HG03108 (cell line): ENCODE results near the gene NIPAL3.

Experiments
- ATAC-seq: cut with Tn5 transposase; IDR thresholded peaks from one replicate; pipeline ENCODE4 v1.9.1; 2021; ENCODE audit warnings: moderate library complexity; ENCODE audit not compliant: unreplicated experiment

Gene NIPAL3

GRCh38 chr1:24415334-24415909 lies at the start of gene NIPAL3:
TSS of gene NIPAL3 (plus strand) at chr1:24415802. CDS start at chr1:24419548, 3,746 bp downstream.
- peak; percentile 96 for ATAC-seq

- ATAC-seq: no peak
Measured at GRCh38 chr1:24366707-24367106, 48.9 kb upstream of the NIPAL3 start.

DNA sequence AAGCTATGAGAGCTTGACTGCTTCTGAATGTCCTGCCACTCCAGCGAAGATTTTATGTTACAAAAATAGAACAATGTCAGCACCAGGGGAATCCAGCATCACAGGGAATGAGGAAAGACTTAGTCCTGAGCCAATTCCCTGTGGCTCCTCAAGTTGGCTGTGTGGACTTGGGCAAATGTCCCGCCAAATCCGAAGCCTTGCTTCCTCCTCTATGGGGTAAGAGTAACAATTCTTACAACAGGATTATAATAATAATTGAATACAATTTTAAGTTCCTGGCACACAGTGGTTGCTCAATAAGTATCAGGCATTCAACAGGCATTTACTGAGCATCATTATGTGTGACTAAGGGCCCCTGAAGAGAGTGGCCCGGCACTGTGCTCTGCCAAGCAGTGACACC lies 46.4 kb upstream of the NIPAL3 start:
- ATAC-seq: no peak

DNA sequence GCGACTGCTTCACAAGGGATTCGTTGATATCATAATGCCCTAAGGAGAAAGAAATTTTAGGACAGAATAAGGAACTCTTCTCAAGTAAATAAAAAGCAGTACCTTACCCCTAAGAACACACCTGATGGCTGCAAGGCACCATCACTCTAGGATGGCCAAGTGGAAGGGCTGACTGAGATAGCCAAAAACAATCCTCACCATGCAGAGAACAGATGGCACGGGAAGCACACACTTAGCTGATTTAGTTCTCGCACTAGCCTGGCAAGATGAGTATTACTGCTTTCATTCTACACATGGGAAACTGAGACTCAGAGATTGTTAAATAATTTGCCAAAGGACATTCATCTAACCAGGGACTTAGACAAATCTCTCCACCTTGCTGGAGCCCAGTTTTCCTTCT lies 45.8 kb upstream of the NIPAL3 start:
- no peak for ATAC-seq

DNA sequence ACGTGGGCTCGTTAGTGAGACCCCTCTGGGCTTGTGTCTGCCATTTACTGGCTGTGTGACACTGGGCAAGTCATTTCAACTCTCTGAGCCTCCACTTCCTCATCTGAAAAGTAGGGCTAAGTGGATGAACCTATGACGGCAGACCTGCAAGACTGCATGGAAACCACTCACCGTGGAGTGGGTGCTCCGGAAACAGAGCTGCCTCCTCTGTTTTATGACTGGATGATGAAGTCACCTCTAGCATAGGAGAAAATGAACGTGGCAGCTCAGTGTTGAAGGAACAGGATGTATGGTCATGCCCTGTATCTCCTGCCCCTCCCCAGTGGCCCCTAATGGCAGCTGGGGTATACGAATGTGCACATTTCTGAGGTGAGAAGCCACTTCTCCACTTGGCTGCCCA lies 42.6 kb upstream of the NIPAL3 start:
- no peak for ATAC-seq

- no peak for ATAC-seq
Measured at GRCh38 chr1:24373710-24374109, 41.9 kb upstream of the NIPAL3 start.

- ATAC-seq: no peak
Measured at GRCh38 chr1:24374891-24375786, 40.5 kb upstream of the NIPAL3 start.

GRCh38 chr1:24379733-24380315 lies 35.8 kb upstream of the NIPAL3 start:
- no peak for ATAC-seq

DNA sequence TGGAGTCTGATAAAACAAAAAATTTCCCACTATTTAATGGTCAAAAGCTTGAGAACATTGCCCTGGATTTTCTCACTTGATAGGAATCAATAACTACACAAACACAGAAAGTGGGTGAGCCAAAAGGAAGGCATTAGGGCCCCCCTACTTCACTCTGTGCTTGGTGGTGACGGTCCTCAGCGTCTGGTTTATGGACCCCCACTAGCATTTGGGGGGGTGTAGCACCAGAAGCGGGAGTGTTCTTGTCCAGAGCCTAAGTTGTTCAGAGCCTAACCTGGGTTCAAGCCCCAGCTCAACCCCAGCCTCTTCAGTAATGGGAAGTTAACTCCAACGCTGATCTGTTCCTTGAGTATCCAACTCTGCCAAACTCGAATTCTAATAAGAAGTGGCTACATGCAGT lies 35.1 kb upstream of the NIPAL3 start:
- ATAC-seq: no peak

GRCh38 chr1:24381256-24381655 lies 34.3 kb upstream of the NIPAL3 start:
- no peak for ATAC-seq

- no peak for ATAC-seq
Measured at GRCh38 chr1:24382165-24382577, 33.4 kb upstream of the NIPAL3 start.

DNA sequence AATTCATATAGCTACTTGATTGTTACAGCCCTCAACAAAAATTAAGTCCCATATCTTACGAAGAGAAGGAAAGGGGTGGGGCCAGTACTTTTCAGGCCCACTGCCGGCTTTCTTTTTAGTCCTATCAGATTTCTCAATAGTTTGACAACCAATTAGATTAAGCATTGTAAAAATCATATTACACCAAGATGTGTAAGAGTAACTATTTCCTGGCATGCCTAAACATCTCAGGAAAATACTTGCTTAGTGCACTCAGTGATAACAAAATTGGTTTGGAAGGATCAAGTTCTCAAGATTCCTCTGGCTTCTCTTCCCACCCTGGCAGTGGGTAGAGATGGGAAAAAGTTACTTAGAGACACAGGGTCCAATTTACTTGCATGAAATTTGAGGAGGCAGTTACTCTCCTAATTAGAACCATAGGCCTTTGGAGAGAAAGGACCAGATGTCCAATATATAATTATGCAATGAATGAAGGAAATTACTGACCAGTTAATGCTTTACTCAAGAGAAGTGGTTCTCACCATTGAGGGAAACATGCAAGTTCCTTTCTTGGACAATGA lies 32.1 kb upstream of the NIPAL3 start:
- ATAC-seq: no peak

DNA sequence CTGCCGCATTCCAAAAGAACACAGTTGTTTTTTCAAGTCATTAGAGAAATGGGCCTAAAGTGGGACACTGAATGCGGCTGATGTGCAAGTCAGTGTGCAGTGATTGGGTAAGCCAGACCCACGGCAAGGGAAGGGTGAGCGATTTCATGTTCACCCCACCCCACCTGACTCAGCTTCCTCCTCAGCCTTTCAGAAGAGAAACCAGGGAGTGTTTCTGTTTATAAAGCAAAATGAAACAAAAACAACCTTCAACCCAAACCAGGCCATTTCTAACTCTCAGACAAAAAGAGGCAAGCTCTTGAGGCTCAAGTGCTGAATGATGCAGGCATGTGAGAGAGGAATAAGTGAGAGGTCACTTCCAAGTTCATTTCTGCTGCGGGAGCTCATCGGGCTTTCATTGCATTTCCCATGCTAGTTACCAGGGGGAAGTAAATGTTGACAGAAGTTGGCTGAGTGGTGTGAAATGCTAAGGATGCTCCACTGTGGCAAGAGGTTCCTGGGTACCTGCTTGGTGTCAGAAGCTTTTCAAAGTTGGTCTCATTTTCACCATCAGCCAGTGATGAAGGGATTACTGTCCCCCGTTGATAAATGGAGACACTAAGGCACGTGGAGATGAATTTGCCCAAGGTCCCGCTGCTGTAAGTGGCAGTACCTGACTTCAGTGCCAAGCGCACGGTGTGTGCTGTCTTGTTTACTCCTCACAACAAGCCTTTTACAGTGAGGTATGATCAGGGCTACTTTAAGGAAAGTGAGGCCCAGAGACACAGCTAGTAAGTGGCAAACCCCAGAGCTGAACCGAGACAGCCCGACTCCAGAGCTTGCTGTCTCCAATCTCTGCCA lies 31.1 kb upstream of the NIPAL3 start:
- ATAC-seq: peak; percentile 65

- ATAC-seq: no peak
Measured at GRCh38 chr1:24385160-24385940, 30.3 kb upstream of the NIPAL3 start.

- ATAC-seq: no peak
Measured at GRCh38 chr1:24386241-24386640, 29.4 kb upstream of the NIPAL3 start.

DNA sequence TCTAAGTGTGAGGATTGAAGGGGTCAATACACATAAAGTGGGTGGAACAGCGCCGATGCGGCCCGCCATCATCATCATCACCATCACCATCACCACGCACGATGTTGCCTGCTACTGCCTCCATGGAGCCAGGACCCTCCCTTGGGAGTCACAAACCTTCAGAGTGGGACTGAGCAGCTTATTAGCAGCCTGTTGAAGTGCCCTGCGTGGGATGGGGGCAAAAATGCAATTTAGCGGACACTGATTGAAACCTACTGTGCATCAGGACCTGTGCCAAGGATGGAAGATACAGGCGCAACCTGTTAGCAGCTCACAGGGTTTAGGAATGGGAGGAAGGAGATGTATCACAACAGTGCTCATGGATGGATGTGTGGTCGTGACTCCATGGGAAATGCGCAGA lies 28.7 kb upstream of the NIPAL3 start:
- no peak for ATAC-seq

DNA sequence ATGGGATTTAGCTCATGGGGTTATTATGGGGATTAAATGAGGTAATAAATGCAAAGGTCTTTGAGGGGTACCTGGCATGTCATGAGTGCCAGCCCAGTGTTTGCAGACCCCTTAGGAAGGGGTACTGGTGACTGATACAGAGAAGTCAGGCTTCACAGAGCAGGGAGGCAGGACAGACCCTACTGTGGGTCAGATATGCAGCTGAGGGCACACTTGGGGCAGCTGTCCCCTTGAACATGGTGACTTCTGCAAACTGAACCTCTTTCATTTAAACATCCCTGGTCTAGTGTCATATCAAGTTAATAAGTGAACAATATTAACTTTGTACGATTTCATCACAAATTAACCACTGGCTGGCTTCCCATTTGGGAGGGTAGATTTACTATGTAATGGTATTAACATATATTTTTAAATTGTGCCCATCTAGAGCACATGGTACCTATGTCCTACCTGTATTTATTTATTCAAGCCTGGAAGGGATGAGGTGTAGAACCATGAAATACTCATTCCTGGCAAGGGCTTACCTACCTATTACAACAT lies 27.9 kb upstream of the NIPAL3 start:
- ATAC-seq: no peak

- ATAC-seq: no peak
Measured at GRCh38 chr1:24388331-24388885, 27.2 kb upstream of the NIPAL3 start.

DNA sequence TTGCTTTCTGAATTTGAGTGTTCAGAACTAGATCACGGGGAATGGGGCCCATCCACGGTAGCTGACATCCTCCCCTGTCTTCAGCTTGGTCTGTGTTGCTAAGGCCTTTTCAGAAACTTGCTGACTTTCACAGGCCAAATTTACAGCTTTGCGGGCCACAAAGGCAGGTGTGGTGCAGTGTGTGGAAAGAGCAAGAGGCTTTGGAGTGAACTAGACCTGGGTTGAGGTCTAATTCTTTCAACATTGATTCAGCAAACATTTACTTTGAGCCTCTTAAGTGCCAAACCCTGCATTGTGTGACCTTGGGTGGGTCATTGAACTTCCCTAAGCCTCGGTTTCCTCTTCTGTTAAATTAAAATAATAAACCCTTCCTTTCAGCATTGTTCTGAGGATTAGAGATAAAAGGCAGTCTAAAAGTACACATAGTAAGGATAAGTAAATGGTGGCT lies 26.3 kb upstream of the NIPAL3 start:
- no peak for ATAC-seq
